Measurements from ENCODE around the gene RNF121.

Gene RNF121

DNA sequence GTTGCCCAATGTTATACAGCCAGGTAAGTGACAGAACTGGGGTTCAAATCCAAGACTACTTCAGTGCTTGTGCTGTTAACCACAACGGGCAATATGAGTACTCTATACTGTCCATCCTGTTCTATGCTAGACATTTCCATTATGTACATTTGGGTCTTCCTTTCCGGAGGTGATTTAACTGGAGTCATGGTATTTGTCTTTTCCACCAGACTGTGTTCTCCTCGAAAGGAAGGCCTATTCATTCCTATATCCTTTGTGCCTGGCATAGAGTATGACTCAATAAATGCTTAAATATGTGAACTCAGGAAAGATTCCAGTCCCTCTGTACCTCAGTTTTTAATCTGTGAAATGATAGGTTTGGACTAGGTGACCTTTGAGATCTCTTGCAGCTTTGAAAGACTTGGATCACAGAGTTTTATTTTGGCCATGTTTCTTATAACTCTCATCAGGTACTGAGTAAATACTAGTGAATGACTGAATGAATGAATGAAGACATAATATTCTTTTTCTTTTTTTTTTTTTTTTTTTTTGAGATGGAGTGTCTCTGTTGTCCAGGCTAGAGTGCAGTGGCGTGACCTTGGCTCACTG is 6.6 kb downstream of the RNF121 start:
- DNase-seq: no peak

DNA sequence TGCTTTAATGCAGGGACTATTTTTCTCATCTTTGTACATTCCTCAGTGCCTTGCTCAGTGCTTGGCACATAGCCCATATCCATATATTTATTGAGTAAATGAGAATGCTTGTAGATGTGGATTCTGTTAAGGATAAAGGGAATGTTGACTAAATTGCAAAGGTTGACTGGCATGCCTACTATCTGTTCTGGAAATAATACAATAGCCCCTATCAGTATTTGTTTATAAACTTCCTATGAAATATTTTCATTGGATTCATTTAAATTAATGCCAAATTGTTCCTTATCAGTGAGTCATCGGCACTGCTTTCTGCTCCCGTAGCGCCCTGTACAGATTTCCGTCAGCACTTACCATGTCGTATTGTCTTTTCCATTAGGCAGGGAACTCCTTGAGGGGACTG is 8.0 kb downstream of the RNF121 start:
- no peak for DNase-seq

DNA sequence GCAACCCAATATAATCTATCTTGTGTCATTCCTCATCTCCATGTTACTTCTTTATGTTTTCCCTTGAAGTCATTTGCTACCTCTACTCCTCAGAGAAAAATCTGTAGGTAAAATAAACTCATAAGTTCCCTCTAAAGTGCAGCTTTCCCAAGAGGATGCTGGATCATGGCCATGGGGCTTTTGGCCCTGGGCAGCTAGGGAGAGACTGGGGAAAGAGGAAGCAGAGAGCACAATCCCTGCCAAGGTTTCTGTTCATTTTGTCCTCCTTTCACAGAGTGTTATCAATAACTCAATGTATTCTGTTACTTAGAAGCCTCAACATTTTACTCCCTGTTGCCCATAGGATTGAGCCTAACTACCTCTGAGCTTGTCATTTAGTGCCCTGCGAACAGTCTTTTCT is 9.0 kb downstream of the RNF121 start:
- no peak for DNase-seq

DNA sequence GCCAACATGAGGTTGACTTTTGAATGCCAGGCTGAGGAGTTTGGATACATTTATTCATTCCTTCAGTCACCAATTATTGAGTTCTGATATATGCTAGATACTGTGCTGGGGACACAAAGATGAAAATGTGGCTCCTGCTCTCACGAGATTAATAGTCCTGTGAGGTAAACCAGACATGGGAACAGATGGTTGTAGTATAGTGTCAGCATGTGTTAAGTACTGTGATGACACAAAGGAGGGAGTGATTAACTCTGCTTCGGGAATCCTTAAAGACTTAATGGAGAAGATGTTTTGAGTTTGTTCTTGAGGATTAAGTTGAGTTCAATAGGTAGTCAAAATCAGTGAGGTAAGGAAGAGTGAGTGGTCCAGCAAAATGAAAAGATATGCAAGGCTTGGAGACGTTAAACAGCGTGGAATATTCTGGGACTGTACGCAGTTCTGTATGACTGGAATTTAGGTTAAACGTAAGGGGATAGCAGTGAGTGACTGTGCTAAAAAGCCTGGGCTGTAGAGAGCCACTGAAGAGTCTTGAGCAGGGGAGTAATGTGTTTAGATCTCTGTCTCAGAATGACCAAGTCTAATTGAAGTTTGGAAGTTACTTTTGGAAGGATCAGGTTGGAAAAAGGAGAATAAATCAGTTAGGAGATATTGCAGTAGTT is 11.8 kb downstream of the RNF121 start:
- no peak for DNase-seq

DNA sequence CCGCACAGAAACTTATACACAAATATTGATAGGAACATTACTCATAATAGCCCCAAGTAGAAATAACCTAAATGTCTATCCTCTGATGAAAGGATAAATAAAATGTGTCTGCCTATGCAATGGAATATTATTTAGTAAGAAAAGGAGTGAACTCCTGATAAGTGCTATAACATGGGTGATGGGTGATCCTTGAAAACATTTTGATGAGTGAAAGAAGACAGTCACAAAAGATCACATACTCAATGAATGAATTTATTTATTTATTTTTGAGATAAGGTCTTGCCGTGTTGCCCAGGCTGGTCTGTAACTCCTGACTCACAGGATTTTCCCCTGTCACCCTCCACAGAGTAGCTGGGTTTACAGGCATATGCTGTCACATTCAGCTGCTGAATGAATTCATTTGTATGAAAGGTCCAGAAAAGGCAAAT is 17.3 kb downstream of the RNF121 start:
- no peak for DNase-seq

DNA sequence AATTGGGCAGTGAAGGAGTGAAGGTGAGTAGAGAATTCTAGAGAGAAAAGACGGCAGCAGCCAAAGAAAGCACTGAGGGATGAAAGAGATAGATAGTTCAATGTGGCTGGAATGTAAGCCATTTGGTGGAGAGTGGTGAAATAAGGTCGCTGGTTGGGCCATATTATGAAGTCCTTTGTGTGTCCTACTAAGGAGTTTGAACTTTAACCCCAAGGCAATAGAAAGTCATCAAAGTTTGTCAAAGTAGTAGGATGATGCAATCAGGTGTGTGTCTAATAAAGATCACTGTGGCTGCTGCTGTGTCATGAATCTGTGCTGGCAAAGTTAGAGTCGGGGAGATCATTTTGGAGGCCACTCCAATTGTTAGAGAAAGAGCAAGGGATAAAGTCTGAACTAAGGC is 18.7 kb downstream of the RNF121 start:
- no peak for DNase-seq

DNA sequence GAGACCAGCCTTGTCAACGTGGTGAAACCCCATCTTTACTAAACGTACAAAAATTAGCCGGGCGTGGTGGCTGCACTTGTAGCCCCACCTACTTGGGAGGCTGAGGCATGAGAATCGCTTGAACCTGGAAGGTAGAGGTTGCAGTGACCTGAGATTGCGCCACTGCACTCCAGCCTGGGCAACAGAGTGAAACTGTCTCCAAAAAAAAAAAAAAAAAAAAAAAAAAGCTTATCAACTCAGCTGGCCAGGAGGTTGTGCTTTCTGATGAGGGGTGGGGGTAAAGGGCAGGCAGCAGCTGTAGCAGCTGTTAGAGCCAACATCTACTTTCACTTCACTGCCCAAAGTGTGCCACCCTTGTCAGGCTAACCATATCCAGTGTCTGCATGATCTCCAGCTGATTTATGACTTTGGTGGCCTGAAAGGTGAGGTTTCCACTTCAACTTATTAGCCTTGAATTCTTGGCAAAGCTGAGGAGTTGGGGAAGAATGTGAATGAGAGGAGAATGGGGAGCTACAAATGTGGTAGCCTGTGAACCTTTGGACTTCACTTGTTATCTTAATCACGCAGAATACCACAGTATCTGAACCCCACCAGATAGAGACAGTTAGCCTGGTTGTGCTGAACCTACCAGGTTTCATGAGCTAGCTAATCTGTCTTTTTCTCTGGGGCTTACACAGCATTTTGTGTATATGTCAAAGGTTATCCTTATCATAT is 19.6 kb downstream of the RNF121 start:
- DNase-seq: no peak

DNA sequence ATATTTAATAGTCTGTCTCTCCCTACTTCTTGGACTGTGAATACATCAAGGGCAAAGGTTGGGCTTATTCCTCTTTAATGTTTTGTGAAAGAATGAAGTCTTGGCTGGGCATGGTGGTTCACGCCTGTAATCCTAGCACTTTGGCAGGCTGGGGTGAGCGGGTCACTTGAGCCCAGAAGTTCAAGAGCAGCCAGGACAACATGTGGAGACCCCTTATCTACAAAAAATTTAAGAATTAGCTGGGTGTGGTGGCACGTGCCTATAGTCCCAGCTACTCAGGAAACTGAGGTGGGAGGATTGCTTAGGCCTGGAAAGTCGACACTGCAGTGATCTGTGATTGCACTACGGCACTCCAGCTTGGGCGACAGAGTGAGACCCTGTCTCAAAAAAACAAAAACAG is 20.2 kb downstream of the RNF121 start:
- DNase-seq: no peak

DNA sequence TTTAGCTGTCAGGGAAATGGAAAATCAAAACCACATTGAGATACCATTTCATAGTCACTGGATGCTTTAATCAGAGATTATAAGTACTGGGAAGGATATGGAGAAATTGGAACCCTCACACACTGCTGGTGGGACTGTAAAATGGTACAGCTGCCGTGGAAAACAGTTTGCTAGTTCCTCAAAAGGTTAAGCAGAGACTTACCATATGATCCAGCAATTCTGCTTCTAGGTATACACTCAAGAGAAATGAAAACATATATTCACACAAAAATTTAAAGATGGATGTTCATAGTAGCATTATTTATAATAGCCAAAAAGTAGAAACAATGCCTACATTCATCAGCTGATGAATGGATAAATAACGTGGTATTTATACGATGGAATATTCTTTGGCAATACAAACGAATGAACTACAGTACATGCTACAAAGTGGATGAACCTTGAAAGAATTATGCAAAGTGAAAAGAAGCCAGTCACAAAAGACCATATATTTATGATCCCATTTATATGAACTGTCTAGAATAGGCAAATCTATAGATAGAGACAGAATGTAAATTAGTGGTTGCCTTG is 23.0 kb downstream of the RNF121 start:
- no peak for DNase-seq

DNA sequence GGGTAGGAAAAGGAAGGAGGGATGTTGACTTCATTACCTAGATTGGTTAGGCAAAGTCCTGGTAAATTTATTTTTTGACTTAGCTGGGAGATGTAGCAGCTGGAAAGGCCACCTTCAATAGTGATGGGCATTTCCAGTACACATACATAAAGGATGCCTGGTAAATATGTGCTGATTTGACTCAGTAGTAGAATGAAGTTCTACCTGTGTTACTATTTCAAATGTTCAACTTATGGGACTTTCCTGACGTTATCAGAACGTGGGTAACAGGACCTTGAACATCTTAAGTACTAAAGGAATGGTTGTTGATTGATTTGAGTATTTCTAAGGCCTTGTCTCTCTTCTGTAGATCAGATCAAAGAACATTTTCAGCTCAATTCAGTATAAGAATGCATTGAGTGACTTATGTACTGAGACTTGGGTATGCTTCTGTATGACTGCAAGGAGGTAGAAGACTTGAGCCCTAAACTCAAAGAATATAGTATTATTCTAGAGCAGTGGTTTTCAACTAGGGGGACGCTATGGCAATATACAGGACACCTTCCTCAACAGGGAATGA is 27.1 kb downstream of the RNF121 start:
- DNase-seq: no peak

DNA sequence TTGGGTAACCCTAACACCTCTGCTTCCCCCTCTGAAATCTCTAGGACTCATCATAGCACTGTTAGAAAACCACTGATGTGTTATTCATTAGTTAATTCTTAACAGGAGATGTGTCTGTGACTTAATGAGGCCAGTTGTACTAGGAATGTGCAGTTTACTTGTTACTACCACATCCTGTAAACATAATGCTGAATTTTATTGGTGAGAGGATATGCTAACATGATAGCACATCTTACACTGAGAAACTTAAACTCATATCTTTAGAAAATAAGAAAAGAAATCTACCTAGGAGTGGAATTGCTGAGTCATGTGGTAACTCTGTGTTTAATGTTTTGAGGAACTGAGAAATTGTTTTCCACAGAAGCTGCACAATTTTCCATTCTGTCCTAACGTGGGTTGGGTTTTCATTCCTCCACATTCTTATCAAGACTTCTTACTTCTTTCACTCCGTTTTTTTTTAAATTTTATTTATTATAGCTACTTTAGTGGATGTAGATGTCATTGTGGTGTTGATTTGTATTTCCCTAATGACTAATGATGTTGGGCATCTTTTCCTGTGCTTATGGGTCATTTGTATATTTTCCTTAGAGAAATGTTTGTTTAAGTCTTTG is 33.7 kb downstream of the RNF121 start:
- DNase-seq: no peak

DNA sequence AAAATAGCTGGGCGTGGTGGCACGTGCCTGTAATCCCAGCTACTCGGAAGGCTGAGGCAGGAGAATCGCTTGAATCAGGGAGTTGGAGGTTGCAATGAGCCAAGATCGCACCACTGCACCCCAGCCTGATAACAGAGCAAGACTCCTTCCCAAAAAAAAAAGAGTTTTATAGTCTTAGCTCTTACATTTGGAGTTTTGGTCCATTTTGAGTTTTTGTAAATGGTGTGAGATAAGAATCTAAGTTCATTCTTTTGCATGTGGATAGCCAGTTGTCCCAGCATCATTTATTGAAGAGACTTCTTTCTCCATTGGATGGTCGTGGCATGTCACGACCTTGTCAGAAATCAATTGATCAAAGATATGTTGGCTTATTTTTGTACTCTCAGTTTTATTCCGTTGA is 34.6 kb downstream of the RNF121 start:
- no peak for DNase-seq

DNA sequence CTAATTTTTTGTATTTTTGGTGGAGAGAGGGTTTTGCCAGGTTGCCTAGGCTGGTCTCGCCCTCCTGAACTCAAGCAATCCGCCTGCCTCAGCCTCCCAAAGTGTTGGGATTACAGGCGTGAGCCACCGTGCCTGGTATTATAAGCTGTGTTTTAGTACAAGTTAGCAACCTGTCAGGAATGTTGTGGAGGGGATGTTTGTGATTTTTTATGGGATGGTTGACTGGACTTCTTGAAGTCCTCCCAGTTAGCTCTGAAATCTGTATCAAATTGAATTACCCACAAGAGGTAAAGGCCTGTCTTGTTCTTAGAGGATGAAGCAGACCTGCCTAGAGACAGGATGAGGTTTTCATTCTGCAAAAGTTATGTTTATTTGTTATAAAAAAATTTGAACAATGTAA is 35.8 kb downstream of the RNF121 start:
- no peak for DNase-seq

DNA sequence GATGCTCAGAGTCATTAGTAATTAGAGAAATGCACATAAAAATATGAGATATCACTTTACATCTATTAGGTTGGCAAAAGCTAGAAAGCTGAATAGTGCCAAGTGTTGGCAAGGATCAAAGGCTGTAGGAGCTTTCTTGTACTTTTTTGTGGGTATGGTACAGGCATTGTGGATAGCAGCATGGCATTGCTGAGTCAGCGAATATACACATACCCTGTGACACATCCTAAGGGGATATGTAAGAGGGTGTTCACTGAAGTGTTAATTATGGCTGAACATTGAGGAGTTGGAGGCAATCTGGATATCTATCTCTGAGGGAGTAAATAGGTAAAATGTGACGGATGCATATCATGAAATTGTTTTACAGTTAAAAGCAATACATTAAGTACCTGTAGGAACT is 42.8 kb downstream of the RNF121 start:
- no peak for DNase-seq

DNA sequence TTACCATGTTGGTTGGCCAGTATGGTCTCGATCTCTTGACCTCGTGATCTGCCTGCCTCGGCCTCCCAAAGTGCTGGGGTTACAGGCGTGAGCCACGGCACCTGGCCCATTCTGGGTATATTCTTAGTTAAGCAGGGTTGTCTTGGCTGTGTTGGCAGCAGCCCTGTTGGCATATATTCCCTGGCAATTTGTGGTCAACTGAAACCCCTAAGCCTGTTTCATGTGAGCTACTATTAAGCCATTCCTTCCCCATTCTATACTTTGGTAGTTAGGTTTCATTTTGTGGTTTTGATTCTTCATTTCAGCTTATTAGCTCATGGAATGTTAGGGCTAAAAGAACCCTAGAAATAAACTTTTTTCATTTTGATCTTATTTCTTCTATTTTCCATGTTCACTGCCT is 47.7 kb downstream of the RNF121 start:
- DNase-seq: no peak

DNA sequence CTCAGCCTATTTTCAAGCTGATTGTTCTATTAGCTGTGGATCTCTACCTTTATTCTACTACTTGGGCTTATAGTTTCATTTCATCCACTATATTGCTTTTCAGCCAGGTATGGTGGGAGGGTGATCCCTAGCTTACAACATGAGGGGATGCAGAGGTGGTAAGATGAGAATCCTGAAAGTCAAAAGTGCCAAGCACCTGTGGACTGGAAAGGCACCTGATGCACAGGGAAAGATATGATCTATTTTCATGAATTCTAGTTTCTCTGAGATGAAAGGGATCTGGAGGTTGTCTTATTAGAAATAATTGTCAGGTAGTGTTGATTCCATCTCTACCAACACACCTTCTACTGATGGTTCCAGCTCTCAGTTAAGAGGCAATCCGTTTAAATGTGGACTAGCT is 48.2 kb downstream of the RNF121 start:
- DNase-seq: no peak

DNA sequence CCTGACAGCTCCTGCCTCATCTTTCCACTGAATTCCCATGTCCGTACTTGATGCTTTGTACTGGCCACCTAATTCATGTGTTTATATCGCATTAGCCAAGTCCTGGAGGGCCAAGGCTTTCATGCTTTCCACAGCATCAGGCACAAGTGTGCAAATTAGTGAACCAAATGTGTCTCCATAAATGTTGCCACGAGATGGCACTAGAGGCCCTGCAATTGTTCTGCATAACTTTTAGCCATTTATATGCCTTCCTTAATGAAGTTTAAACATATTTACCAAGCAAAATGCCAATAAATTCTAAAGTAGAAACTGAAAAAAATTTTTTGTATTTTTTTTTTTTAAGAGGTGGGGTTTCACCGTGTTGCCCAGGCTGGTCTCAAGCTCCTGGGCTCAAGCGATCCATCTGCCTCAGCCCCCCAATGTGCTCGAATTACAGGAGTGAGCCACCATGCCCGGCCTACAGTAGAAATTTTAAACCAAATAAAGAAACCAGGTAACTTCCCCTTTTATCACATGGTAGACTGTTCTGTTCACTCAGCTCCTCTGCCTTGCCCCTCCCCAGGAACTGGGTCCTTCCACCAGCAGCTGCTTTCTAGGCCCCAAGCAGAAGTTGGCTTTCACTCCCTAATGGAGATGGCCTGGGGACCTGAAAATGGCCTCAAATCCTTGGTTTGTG is 49.0 kb downstream of the RNF121 start:
- peak; percentile 53 to 57 for DNase-seq

DNA sequence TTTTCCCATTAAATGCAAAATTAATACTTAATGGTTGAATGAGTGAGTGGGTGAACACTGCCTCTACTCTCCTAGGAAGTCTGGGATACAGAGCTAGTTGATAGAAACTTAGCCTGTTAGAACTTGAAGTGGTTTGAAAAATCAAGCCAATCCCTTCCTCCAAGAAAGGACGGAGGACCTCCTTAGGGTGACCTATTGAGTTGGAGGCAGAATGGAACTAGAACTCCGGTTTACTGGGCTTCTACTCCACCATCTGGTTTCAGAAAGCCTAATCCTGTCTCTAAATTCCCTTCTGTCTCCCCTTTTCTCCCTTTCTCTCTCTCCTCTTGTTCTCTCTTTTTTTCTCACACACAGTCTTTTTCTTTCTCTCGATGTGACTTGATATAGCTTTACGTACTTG is 50.2 kb downstream of the RNF121 start:
- no peak for DNase-seq

DNA sequence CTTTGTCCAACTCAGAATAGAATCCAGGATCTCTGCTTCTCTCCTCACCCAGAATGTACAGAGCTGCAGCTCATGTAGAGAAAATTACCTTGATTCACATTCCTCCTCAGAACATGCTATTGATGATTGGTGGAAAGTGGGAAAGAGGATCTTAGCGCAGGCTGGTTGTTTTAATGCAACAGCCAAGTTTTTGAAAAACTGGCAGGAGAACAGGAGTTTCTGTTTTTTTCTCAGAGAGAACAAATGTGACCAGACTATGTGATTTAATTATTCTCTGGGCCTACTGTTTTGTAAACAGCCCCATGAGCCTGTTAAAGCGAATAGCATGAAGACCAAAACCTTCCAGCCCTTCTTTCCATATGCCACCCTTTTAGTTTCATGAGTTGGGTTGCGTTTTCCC is 50.8 kb downstream of the RNF121 start:
- DNase-seq: no peak

DNA sequence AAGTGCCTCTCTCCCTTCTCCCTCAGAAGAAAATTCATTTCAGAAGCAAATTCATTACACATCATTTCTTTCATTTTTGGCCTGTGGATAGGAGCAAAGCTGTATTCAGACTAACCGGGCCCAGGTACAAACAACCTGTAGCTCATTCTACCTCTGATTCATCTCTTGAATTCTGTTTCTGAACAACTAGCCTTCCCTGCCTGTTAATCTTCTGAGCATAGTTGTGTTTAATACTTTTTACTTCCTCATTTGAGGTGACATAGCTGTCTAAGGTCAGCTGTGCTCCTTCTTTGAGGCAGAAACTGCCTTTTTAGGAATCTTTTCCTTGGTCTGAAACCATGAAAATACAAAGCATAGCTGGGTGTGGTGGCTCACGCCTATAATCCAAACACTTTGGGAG is 57.3 kb downstream of the RNF121 start:
- DNase-seq: no peak

DNA sequence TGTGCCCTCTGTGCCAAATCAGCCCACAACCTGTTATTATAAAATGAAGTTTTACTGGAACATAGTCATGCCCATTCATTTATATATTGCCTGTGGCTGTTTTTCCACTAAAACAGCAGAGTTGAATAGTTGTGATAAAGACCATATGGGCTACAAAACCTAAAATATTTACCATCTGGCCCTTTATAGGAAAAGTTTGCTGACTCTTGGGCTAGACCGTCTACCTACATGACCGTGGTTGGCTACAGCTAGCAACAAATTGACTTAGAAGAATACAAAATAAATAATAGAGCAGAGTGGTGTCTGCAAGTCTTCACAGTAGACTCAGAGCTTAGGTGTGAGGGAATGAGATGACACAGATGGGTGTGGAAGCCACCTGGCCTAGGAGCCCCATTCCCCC is 58.7 kb downstream of the RNF121 start:
- DNase-seq: no peak

DNA sequence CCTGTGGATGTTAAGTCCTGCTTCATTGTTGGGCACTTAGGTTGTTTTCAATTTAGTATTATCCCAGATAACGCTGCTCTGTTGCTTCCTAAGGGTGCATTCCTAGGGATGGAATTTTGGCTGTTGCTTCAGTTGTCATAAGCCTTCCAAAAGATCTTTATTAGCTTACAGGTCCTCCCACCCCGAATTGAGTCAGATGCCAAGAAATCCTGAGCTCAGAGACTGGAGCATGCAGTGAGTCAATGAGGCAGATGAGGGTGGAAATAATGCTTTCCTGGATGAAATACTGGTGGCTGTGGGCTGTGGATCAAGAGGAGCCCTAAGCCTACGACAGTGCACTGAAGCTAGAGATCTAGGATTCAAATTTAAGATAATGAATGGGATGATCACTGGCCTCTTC is 59.2 kb downstream of the RNF121 start:
- DNase-seq: no peak

DNA sequence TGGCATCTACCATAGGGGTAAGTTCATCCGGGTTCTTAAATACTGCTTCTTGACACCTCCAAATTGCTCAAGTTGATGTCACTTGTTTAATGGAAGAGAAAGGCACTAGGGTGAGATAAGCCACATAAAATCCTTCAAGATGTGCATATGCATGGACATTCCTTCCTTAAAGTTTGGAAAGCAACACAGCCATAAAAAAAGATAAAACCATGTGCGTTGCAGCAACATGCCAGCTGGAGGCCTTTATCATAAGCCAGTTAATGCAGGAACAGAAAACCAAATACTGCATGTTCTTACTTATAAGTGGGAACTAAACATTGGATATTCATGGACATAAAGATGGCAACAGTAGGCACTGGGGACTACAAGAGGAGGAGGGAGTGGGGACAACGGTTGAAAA is 61.9 kb downstream of the RNF121 start:
- DNase-seq: no peak
